MM.1S (cell line): ENCODE data around the gene DHX35.

ENCODE experiments used
- CTCF ChIP-seq: fragments of 300-600 bp; sonication (generic); IDR thresholded peaks from 2 replicates; pipeline ENCODE4 v1.5.1; 2016; ENCODE audit warnings: antibody characterized with exemption, low read length, mixed read lengths
- EZH2 ChIP-seq: fragments of 300-600 bp; sonication (generic); optimal IDR thresholded peaks from 2 replicates; pipeline ENCODE3; 2017; ENCODE audit warnings: low read depth, mild to moderate bottlenecking, antibody characterized with exemption, low read length, mixed read lengths

DNA sequence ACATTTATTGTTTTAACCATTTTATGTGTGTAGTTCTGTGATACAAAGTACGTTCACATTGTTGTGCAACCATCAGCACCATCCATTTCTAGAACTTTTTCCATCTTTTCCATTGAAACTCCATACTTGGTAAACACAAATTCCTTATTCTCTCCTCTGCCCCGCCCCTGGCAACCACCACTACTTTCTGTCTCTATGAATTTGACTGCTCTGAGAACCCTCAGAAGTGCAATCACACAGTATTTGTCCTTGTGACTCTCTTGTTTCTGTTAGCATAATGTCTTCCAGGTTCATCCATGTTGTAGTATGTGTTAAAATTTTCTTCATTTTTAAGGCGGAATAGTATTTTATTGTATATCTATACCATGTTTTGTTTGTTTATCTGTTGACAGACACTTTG, 56.9 kb downstream of the DHX35 start:
- no peak for TF ChIP-seq CTCF
- no peak for TF ChIP-seq EZH2
